GM18498 (cell line): Measurements from ENCODE around the gene GSPT1.
"Not testable (repeated sequence)": the region's sequence is repeated elsewhere in the genome, so short reads cannot be mapped to it uniquely, and the experiment has no call there.

Experiments used
- ATAC-seq: cut with Tn5 transposase; IDR thresholded peaks from one replicate; pipeline ENCODE4 v1.9.1; 2021; ENCODE audit warnings: mild to moderate bottlenecking, moderate library complexity; ENCODE audit not compliant: unreplicated experiment

Gene GSPT1

GRCh38 chr16:11915644-11916523, at the start of gene GSPT1:
Gene GSPT1 (minus strand): TSS chr16:11915956. CDS start chr16:11915720, 236 bp downstream.
- ATAC-seq = peak; percentile 86

- peak; percentile 72 for ATAC-seq
Measured at GRCh38 chr16:11964761-11965551, 49.2 kb upstream of the GSPT1 start, which contains the start of gene TNFRSF17. Gene TNFRSF17 (plus strand): TSS chr16:11965210. CDS start chr16:11965325, 115 bp downstream.

- no peak for ATAC-seq
Measured at GRCh38 chr16:11963706-11964105, 48.0 kb upstream of the GSPT1 start.

- not testable (repeated sequence) for ATAC-seq
Measured at GRCh38 chr16:11962978-11963377, 47.2 kb upstream of the GSPT1 start.

- not testable (repeated sequence) for ATAC-seq
Measured at GRCh38 chr16:11962457-11962856, 46.7 kb upstream of the GSPT1 start.

GRCh38 chr16:11957591-11958395, 42.0 kb upstream of the GSPT1 start:
- ATAC-seq = no peak

GRCh38 chr16:11956558-11956957, 40.8 kb upstream of the GSPT1 start:
- no peak for ATAC-seq

- ATAC-seq = no peak
Measured at GRCh38 chr16:11955713-11956123, 40.0 kb upstream of the GSPT1 start.

GRCh38 chr16:11953576-11953975, 37.8 kb upstream of the GSPT1 start:
- ATAC-seq = not testable (repeated sequence)

GRCh38 chr16:11950388-11950787, 34.6 kb upstream of the GSPT1 start:
- ATAC-seq = no peak

GRCh38 chr16:11949527-11949926, 33.8 kb upstream of the GSPT1 start:
- ATAC-seq = peak; percentile 59

GRCh38 chr16:11948819-11949218, 33.1 kb upstream of the GSPT1 start:
- ATAC-seq = no peak

- no peak for ATAC-seq
Measured at GRCh38 chr16:11946433-11946832, 30.7 kb upstream of the GSPT1 start.

GRCh38 chr16:11941945-11942344, 26.2 kb upstream of the GSPT1 start, which contains the start of gene NPIPB2:
Gene NPIPB2 (minus strand): TSS chr16:11942045. CDS start chr16:11942045, 0 bp downstream.
- not testable (repeated sequence) for ATAC-seq

GRCh38 chr16:11927350-11927749, 11.6 kb upstream of the GSPT1 start:
- not testable (repeated sequence) for ATAC-seq

GRCh38 chr16:11924046-11924445, 8.3 kb upstream of the GSPT1 start:
- not testable (repeated sequence) for ATAC-seq

GRCh38 chr16:11916524-11917285, 949 bp upstream of the GSPT1 start:
- no peak for ATAC-seq

GRCh38 chr16:11915114-11915643, 577 bp downstream of the GSPT1 start:
- ATAC-seq = peak; percentile 42

- ATAC-seq = peak; percentile 1
Measured at GRCh38 chr16:11914210-11915113, 1.3 kb downstream of the GSPT1 start.
